ENCODE measurements around the gene OTOF. TPM values are rescaled to one million over a fixed set of nuclear protein-coding genes. Genes with fewer than 3 reads are reported as not detected.

OTOF gene
- total RNA-seq, 8 experiments from 2014 or later, result 0.05 to 0.61 (median 0.31) TPM; not detected in 1

DNA sequence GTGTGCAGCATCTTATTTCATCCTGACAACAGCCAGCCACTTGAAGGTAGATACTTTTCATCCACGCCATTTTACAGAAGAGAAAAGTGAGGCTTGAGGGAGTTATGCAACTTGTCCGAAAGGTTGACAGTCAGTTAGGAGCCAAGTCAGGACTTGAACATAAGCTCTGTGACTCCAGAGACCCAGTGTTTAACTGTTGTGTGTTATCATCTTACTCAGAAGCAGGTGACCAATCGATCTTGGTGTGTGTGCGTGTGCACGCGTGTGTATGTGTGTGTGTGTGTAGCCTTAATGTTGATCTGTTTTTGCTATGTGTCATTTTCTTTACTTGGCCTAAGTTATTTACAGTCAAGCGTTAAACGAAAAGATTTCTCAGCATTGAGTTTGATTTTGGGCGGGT lies 54.2 kb downstream of the OTOF start:
- no peak for ATAC-seq (replicated peaks in 6 of 8)
- Histone ChIP-seq H3K4me3 (no peak overlapping the region), H3K4me1 (replicated peaks in 1 of 2) (peaks cover 2 to 3% of the 10 kb centered on the region in 2 donors), H3K27ac (no peak overlapping the region)
- in situ Hi-C loops (cut with MboI; ENCODE audit: low pct_unique_long_range_greater_than_20kb in 2 of 9, low sequenced_read_pairs in 9 of 9, unreplicated experiment in 9 of 9), result no loop called here
- WGBS, 10 experiments, result 47 to 97% (median 91%) methylated on average over 1 to 9 of the region's 9 CpGs

- ATAC-seq (replicated peaks in 6 of 8), result peak in 1 of 8 experiments; percentile 34
- peaks cover 2 to 3% of the 10 kb centered on the region in 2 donors for H3K4me1 ChIP-seq (replicated peaks in 1 of 2)
- 0 to 63% (median 19%) methylated on average over 3 to 5 of the region's 9 CpGs; no CpG with 5 or more reads in 4 of the 10 experiments for WGBS, 10 experiments
- no peak overlapping the region for H3K4me3 ChIP-seq
- H3K27ac ChIP-seq, result no peak overlapping the region
- in situ Hi-C loops (cut with MboI; ENCODE audit: low pct_unique_long_range_greater_than_20kb in 2 of 9, low sequenced_read_pairs in 9 of 9, unreplicated experiment in 9 of 9), result no loop called here
Measured at GRCh38 chr2:26422947-26423629, 54.8 kb downstream of the OTOF start.

DNA sequence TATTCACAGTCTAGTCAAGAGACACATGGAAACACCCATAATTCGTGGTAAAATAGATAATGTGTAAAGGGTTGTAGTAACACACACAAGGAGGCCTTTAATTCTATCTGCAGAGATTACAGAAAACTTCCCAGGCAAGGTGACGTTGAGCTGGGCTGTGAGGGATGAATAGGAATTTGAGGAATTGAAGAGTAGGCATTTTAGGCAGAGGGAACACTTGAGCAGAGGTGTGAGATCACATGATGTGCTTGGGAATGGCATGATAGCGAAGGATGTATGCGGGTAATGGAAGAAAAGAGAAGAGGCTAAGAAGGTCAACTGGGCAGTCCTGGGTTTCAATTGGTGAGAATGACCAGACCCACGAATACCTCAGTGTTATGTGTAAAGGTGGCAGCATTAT lies 56.0 kb downstream of the OTOF start:
- in situ Hi-C loops (cut with MboI; ENCODE audit: low pct_unique_long_range_greater_than_20kb in 2 of 9, low sequenced_read_pairs in 9 of 9, unreplicated experiment in 9 of 9), result no loop called here
- no peak overlapping the region for H3K27ac ChIP-seq
- peaks cover 2 to 3% of the 10 kb centered on the region in 2 donors for H3K4me1 ChIP-seq (replicated peaks in 1 of 2)
- H3K4me3 ChIP-seq, result no peak overlapping the region
- 21 to 100% (median 75%) methylated on average over 1 to 5 of the region's 5 CpGs; no CpG with 5 or more reads in 4 of the 10 experiments for WGBS, 10 experiments
- ATAC-seq (replicated peaks in 6 of 8), result no peak

GRCh38 chr2:26414311-26414710 lies 63.6 kb downstream of the OTOF start:
- Histone ChIP-seq H3K4me1 (replicated peaks in 1 of 2) (no peaks in the 10 kb centered on the region), H3K4me3 (no peak overlapping the region), H3K27ac (no peak overlapping the region)
- peak; percentile 82 to 96 (median 91) for ATAC-seq (replicated peaks in 6 of 8)
- in situ Hi-C loops (cut with MboI; ENCODE audit: low pct_unique_long_range_greater_than_20kb in 2 of 9, low sequenced_read_pairs in 9 of 9, unreplicated experiment in 9 of 9), result no loop called here
- WGBS, 10 experiments, result 43 to 100% (median 83%) methylated on average over 1 to 3 of the region's 3 CpGs; no CpG with 5 or more reads in 1 of the 10 experiments

- no peak overlapping the region for H3K27ac ChIP-seq
- in situ Hi-C loops (cut with MboI; ENCODE audit: low pct_unique_long_range_greater_than_20kb in 2 of 9, low sequenced_read_pairs in 9 of 9, unreplicated experiment in 9 of 9), result no loop called here
- no peak overlapping the region for H3K4me3 ChIP-seq
- no peaks in the 10 kb centered on the region for H3K4me1 ChIP-seq (replicated peaks in 1 of 2)
- peak in 1 of 8 experiments; percentile 41 for ATAC-seq (replicated peaks in 6 of 8)
- 43 to 100% (median 89%) methylated on average over 2 to 10 of the region's 10 CpGs; no CpG with 5 or more reads in 2 of the 10 experiments for WGBS, 10 experiments
Measured at GRCh38 chr2:26412091-26412673, 65.7 kb downstream of the OTOF start.

GRCh38 chr2:26411419-26411818 lies 66.5 kb downstream of the OTOF start:
- in situ Hi-C loops (cut with MboI; ENCODE audit: low pct_unique_long_range_greater_than_20kb in 2 of 9, low sequenced_read_pairs in 9 of 9, unreplicated experiment in 9 of 9), result no loop called here
- 54 to 100% (median 85%) methylated on average over 2 to 6 of the region's 6 CpGs; no CpG with 5 or more reads in 2 of the 10 experiments for WGBS, 10 experiments

GRCh38 chr2:26410764-26411243 lies 67.1 kb downstream of the OTOF start:
- in situ Hi-C loops (cut with MboI; ENCODE audit: low pct_unique_long_range_greater_than_20kb in 2 of 9, low sequenced_read_pairs in 9 of 9, unreplicated experiment in 9 of 9), result no loop called here
- no peak for ATAC-seq (replicated peaks in 6 of 8)
- H3K27ac ChIP-seq, result no peak overlapping the region
- no peaks in the 10 kb centered on the region for H3K4me1 ChIP-seq (replicated peaks in 1 of 2)
- no peak overlapping the region for H3K4me3 ChIP-seq
- 18 to 100% (median 73%) methylated on average over 1 to 2 of the region's 2 CpGs; no CpG with 5 or more reads in 1 of the 10 experiments for WGBS, 10 experiments

More at GRCh38 chr2:26411419-26411818, 66.5 kb downstream of the OTOF start:
- no peak for ATAC-seq (replicated peaks in 6 of 8)
- H3K27ac ChIP-seq, result no peak overlapping the region
- H3K4me3 ChIP-seq, result no peak overlapping the region
- no peaks in the 10 kb centered on the region for H3K4me1 ChIP-seq (replicated peaks in 1 of 2)

- 6 to 100% (median 70%) methylated on average over 1 of the region's 1 CpG for WGBS, 10 experiments
- in situ Hi-C loops (cut with MboI; ENCODE audit: low pct_unique_long_range_greater_than_20kb in 2 of 9, low sequenced_read_pairs in 9 of 9, unreplicated experiment in 9 of 9), result no loop called here
- ATAC-seq (replicated peaks in 6 of 8), result no peak
- Histone ChIP-seq H3K4me1 (replicated peaks in 1 of 2) (no peaks in the 10 kb centered on the region), H3K27ac (no peak overlapping the region), H3K4me3 (no peak overlapping the region)
Measured at GRCh38 chr2:26409785-26410184, 68.1 kb downstream of the OTOF start.

- in situ Hi-C loops (cut with MboI; ENCODE audit: low pct_unique_long_range_greater_than_20kb in 2 of 9, low sequenced_read_pairs in 9 of 9, unreplicated experiment in 9 of 9), result no loop called here
- no peak for ATAC-seq (replicated peaks in 6 of 8)
- Histone ChIP-seq H3K4me3 (no peak overlapping the region), H3K27ac (no peak overlapping the region), H3K4me1 (replicated peaks in 1 of 2) (no peaks in the 10 kb centered on the region)
- WGBS, 10 experiments, result 49 to 97% (median 82%) methylated on average over 1 to 9 of the region's 9 CpGs
Measured at GRCh38 chr2:26407526-26407925, 70.4 kb downstream of the OTOF start.

Other genes with a start within 250 kb of the OTOF start
- 100 to 1,000 TPM in 4 of 8 experiments, 10 to 100 TPM in 4; 75.1 to 152 (median 113) TPM for gene HADHA, start 233.5 kb downstream of the OTOF start, total RNA-seq
- 100 to 1,000 TPM in 4 of 8 experiments, 10 to 100 TPM in 4; 29.2 to 144 (median 71.6) TPM for gene HADHB, start 233.2 kb downstream of the OTOF start, total RNA-seq
- 10 to 100 TPM; 15.7 to 35.8 (median 24.8) TPM for gene SELENOI, start 132.0 kb downstream of the OTOF start, total RNA-seq
- gene ADGRF3, start 131.3 kb downstream of the OTOF start, total RNA-seq, result 1 to 10 TPM in 5 of 8 experiments, under 1 TPM in 3; 0.36 to 2.4 (median 1.4) TPM
- gene DRC1, start 76.2 kb downstream of the OTOF start, total RNA-seq, result 10 to 100 TPM in 1 of 8 experiments, 1 to 10 TPM in 1, under 1 TPM in 3, not detected in 3; 0.43 to 37.1 (median 0.58) TPM
- under 1 TPM in 2 of 8 experiments, not detected in 6; 0.50 to 1.00 TPM for gene CIB4, start 163.2 kb upstream of the OTOF start, total RNA-seq
- 10 to 100 TPM in 1 of 8 experiments, 1 to 10 TPM in 4, under 1 TPM in 3; 0.13 to 15.5 (median 6.9) TPM for gene KCNK3, start 214.6 kb upstream of the OTOF start, total RNA-seq